CD4-positive, alpha-beta T cell treated with Interleukin-4 for 1 hour (primary cell): ENCODE results near the gene GALK2.
A peak's percentile ranks its signal among the peaks of the same experiment; 100 is the strongest.

ENCODE experiments used
- DNase-seq, 2 donors: peaks; one replicate each; pipeline ENCODE4 v3.0.0-alpha.2; 2020 to 2022

The GALK2 gene

GRCh38 chr15:49169880-49170597, at the start of gene GALK2:
Gene GALK2, plus strand, starts transcription at chr15:49170247. Its CDS starts 76 bp downstream, at chr15:49170323.
- peak; percentile 77 to 87 for DNase-seq

DNA sequence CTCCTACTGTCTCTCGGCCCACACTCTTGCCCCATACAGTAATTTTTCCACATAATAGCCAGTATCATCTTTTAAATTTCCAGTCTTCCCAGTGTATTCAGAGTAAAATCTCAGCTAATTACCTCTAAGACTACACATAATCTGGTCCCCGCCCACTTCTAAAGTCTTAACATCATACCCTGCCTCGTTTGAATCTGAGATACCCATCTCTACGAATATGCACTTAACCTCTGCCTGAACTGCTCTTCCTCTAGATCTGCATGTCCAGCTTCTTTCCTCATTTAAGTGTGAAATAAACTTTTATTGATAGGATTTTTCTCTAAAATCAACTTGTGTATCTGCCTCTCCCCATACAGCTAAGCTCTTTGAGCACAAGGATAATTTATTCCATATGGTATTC, 49.2 kb upstream of the GALK2 start:
- no peak for DNase-seq

- no peak for DNase-seq
Observed at GRCh38 chr15:49121901-49122300, 48.1 kb upstream of the GALK2 start.

- DNase-seq = no peak
Observed at GRCh38 chr15:49122541-49123062, 47.4 kb upstream of the GALK2 start.

DNA sequence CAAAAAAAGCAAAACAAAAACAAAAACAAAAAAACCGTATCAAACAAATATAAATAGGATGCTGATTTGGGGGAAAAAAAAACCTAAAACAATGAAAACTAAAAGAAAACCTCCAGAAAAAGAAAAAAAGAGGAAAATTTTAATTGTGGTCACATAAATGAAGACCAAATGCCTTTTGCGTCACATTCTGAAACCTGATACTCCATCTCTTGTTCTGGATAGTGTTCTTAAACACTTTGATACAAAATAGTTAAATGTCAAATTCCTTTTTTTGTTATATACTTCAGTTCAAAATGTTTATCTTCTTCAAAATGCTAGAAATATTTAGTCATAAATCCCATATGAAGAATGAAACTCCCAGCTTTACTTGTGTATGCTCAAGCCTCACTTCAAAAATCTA, 45.7 kb upstream of the GALK2 start:
- DNase-seq = no peak

DNA sequence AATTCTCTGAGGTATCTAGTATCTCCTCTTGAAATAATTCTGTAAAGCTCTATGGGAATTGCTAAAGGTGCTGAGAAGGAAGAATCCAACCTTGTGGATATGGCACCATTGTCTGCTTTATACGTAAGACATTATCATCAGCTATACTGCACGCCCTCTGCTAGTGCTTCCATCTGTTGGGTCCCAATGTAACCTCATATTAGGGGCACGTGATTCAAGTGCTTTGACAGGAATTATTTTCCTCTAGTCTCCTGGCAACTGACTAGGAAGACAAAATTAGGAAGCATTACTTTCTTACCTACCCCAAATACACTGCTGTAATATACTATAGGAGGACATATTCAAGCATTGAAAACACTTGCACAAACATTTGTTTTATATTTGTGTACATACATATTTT, 38.6 kb upstream of the GALK2 start:
- no peak for DNase-seq

DNA sequence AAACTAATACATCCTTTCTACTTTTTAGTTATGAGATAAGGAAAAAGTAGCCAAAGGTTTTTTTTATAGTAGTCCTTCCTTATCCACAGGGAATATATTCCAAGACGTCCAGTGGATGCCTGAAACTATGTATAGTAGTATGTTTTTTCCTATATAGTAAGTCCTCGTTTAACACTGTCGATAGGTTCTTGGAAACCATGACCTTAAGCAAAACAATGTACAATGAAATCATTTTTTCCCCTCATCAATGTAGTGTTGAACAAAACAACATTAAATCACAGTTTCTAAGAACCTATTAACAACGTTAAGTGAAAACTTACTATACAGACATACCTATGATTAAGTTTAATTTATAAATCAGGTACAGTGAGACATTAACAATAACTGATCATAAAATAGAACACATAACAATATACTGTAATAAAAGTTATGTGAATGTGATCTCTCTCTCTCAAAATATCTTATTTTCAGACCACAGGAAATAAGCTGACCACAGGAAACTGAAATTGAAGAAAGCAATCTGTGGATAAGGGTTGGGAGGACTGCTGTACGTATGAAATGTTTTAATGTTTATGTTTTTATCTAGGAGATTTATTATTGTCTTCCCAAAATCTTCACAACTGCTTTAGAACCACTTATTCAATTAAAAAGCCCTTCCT, 35.2 kb upstream of the GALK2 start:
- no peak for DNase-seq

- DNase-seq = no peak
Observed at GRCh38 chr15:49135342-49135857, 34.6 kb upstream of the GALK2 start.

- no peak for DNase-seq
Observed at GRCh38 chr15:49135911-49136310, 34.1 kb upstream of the GALK2 start.

- DNase-seq = no peak
Observed at GRCh38 chr15:49137861-49138260, 32.2 kb upstream of the GALK2 start.

DNA sequence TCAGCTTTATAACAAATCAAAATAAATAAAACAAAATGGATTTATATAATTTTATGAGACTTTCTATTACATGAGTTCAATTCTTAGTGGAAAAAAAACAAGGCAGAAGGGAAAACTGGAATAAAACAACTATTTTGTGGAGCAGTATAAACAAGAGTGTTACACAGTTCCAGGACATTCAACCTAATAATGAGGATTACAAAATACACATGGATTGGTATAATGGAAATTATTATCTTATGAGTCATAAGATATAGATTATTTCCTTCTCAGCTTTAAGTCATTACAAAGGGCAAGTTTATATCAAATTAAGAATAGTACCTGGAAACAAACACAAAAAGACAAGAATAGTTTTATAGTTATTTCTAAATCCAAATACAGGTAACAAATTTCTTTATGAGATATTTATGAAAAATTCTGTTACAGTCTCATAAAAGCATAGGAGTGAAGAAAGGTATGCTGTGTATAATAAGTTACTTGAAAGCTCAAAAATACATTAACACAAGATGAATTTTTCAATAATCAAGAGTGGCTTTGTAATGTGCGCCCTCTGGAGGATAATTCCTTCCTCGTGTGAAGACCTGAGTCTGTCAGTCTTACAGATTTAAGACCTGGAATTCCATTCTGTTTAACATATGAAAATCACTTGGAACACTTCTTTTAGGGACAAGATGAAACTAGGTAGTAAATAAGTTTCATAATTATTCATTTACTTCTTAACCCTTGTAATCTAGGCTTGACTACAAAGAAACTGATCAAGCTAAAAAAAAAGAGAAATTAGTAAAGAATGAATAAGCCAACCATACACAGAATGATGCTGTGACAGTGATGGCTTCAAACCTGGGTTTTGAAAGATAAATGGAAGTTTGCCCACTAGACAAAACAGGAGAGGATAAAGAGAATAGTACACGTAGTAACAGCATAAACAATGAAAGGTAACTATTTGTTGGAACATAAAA, 24.1 kb upstream of the GALK2 start:
- peak in 1 of 2 donors; percentile 50 for DNase-seq

DNA sequence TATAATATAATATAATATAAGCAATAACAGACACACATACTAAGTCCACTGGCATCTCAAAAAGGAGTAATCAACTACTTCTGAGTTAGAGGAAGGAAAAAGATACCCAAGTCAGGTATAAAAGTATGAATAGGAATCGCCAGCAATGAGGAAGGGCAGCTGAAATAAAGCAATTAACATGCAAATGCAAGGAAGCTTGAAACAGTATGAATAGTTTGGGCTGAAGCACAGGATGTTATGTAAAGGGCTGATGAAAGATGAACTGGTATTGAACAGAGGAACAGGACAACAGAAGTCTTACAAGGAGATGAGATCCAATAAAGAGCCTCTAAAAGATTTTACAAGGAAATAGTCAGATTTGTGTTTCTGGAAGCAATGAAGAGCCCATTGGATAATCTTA, 21.7 kb upstream of the GALK2 start:
- no peak for DNase-seq

GRCh38 chr15:49148727-49149126, 21.3 kb upstream of the GALK2 start:
- DNase-seq = no peak

DNA sequence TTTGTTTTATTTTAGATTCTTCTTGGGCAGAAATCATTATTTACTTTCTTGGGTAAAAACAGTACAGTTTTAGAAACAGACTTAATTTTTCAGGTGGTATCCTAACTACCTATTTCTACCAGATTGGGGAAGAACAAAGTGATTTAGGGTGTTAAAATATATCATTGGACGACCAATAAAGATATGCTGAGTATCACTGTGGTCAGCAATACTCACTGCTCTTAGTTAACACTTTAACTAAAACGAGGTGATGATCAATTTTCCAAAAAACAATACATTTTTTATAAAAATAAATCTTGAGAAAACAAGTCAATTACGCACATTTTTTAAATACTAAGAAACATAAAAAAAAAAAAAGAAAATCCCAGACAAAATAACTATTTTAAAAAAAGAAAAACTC, 18.2 kb upstream of the GALK2 start:
- DNase-seq = no peak

- DNase-seq = no peak
Observed at GRCh38 chr15:49152552-49153312, 17.3 kb upstream of the GALK2 start.

DNA sequence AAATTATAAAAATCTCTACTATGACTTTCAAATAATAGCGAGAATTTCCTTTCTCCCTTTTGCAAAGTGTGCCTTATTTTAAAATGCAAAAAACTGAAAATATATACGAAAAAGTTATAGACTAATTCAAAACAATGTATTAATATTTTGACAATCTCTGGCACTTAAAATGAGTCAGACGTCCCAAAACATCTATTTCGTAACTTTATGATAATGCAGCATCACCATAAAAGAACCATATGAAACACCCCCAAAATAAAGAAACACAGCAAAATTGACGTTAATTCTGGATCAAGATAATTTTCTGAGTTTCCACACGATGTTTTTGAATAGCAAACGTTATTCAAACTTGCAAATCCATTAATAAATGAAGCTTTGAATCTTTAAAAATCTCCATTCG, 15.7 kb upstream of the GALK2 start:
- no peak for DNase-seq

DNA sequence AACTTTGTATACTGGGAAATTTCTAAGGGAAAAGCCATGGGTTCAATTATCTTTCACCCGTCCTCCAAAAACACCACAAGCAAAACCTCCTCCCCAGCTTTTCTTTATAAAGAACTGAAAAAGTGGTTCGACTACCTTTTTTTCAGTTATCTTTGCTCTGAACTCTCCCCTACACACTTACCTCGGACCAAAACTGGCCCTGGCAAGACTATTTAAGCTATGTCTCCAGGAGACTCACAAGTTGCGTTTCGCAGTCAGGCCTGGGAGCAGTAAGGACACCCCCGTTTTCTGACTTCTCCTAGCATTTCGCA, 15.3 kb upstream of the GALK2 start:
- DNase-seq = no peak

DNA sequence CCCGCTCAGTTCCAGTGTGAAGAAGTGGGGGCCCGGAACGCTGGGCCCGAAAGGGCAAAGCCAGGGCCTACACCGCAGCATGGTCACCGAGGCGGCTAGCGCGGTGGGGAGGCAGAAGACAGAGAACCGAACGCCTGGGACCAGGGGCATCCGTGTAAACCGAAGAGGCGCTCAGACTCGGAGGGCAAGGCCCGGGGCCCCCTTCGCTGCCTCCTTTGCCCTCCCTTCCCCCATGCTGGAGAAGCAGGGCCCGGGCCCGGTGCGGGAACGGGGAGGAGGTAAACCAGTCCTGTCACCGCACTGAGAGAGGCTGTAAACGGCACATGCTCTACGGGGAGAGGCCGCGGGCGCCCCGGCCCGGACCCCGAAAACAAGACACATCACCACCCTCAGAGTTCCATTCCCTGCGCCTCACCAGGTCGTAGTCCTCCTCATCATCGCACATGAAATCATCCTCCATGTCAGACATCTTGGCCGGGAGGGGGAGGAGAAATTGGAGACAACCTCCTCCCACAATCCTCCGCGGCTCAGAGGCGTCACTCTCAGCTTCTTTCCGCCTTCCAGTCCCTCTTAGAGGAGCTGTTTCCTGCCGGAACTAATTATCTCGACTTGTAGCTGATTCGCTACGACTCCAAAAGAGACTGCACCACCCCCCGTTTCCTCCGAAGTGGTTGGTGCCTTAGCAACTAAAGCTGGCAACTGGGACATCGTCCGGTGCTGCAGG, 14.8 kb upstream of the GALK2 start, which contains the start of gene COPS2:
TSS of gene COPS2 (minus strand) at position 490 of the 724 bp plus-strand sequence. CDS start at position 469, 21 bp downstream.
- peak; percentile 96 to 98 for DNase-seq

GRCh38 chr15:49155834-49156627, 14.0 kb upstream of the GALK2 start:
- DNase-seq = peak in 1 of 2 donors; percentile 19

DNA sequence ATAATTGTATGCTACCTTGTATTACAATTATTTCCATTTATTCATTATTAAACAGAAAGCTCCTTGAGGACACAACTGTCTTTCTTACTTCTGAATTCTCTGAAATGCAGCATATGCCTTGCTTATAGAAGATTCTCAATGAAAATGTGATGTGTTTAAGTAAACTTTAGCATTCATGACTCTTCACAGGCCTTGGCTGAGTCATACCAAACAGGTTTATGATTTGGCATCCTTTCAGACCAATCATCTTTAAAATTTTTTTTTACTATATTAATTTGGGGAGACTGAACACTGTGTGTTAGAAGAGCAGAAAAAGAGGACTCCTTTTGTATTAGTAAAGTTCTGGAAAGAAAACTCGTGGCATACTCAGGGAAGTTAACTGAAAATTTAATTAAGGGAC, 6.4 kb upstream of the GALK2 start:
- no peak for DNase-seq

DNA sequence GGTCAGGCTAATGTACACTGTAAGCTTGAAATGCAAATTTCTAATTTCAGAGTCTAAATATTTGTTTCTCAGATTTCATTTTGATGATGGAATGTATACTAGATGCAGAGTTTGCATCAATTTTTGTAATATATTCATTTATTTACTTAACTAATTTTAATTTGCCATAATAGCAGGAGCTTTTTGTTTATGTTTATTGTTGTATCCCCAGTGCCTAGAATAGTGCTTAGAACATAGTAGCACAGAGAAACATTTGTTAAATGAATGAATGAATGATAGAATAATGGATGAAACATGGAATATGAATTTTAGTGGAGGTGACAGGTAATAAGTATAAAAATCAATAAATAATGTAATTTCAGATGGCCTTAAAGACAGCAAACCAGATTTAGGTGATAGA, 5.2 kb upstream of the GALK2 start:
- DNase-seq = no peak
